Activated naive CD4-positive, alpha-beta T cell treated with anti-CD3 and anti-CD28 coated beads, Interleukin-2, amount 50 U/mL, for 72 hours (primary cell): ENCODE measurements around the gene LECT2. TPM values are rescaled to one million over a fixed set of nuclear protein-coding genes. Genes with fewer than 3 reads are reported as not detected.

Source experiments
- ATAC-seq, 2 donors: fragments of 150-1000 bp; cut with Tn5 transposase; 2 replicates each; pipeline ENCODE4 v1.10.0; 2021; ENCODE audit warnings: mild to moderate bottlenecking in 2 of 2, moderate library complexity in 2 of 2
- DNase-seq, 2 donors: peaks; one replicate each; pipeline ENCODE4 v3.0.0; 2021 to 2022; ENCODE audit warnings: low spot score in 2 of 2
- H3K27ac Mint-ChIP-seq, 2 donors: one replicate each; pipeline ENCODE4 v1.8.0; 2022; ENCODE audit warnings: mild to moderate bottlenecking in 2 of 2, mixed read lengths in 2 of 2
- H3K36me3 Mint-ChIP-seq, 2 donors: one replicate each; pipeline ENCODE4 v1.8.0; 2022; ENCODE audit warnings: mixed read lengths in 2 of 2
- H3K9me3 Mint-ChIP-seq, 2 donors: one replicate each; pipeline ENCODE4 v1.8.0; 2022; ENCODE audit warnings: mixed read lengths in 2 of 2
- total RNA-seq, 2 donors: library from RNA; stranded (reverse); gene quantifications; one replicate each; pipeline ENCODE4 v1.2.3, GENCODE V29; 2022

LECT2 gene
- total RNA-seq, 2 donors from 2014 or later = not detected

DNA sequence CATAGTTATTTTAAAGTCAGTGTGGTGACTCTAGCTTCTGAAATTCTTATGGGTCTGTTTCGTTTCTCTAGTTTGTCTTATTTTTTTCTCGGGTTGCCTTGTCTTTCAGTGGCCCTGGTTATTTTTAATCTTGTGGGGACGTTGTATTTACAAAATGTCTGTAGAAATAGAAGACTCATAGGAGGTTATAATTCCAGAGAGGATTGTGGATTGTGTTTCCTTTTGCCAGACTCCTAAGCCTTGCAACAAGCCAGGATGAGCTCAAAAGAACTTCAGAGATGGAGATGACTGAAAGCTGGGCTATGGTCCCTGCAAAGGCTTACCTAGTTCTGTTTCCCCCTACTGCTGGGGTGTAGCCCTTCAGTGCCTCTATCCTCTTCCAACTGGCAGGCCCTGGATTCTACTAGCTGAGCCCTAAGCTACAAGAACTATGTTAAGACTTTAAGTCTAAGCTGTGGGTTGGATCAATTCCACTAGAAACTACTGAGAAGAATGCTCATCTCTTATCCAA, 32.2 kb upstream of the LECT2 start:
- no peaks in the 10 kb centered on the region for H3K9me3 Mint-ChIP-seq
- ATAC-seq (no peak), DNase-seq (no peak)
- H3K27ac Mint-ChIP-seq = no peak overlapping the region
- no peaks in the 10 kb centered on the region for H3K36me3 Mint-ChIP-seq

DNA sequence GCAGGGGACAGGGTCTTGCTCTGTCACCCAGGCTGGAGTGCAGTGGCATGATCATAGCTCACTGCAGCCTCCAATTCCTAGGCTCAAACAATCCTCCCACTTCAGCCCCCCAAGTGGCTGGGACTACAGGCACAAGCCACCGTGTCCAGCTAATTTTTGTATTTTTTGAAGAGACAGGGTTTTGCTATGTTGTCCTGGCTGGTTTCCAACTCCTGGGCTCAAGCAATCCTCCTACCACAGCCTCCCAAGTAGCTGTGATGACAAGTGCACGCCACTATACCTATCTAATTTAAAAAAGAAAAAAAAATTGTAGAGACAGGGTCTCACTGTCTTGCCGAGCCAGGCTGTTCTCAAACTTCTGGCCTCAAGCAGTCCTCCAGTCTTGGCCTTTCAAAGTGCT, 31.6 kb upstream of the LECT2 start:
- no peaks in the 10 kb centered on the region for H3K9me3 Mint-ChIP-seq
- DNase-seq = no peak
- no peak overlapping the region for H3K27ac Mint-ChIP-seq
- no peaks in the 10 kb centered on the region for H3K36me3 Mint-ChIP-seq
- no peak for ATAC-seq

DNA sequence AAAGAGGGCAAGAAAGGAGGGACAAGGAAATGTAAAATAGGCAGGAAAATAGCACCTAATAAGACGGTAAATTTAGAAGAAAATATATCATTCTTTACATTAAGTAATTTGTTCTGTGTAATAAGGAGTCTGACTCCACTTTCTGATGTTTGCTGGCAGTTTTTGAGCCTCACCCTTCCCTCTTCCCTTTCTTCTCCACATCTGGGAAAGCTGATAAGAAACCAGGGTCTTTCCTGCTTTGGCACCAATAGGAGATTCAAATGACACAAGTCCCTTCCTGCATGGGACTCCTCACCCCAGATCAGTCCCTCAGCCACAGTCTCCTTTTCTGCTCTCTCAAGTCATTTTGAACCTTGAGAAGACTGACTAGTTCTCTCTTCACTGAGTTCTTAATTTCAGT, 31.2 kb upstream of the LECT2 start:
- Mint-ChIP-seq H3K9me3 (no peaks in the 10 kb centered on the region), H3K36me3 (no peaks in the 10 kb centered on the region), H3K27ac (no peak overlapping the region)
- DNase-seq (no peak), ATAC-seq (no peak)

DNA sequence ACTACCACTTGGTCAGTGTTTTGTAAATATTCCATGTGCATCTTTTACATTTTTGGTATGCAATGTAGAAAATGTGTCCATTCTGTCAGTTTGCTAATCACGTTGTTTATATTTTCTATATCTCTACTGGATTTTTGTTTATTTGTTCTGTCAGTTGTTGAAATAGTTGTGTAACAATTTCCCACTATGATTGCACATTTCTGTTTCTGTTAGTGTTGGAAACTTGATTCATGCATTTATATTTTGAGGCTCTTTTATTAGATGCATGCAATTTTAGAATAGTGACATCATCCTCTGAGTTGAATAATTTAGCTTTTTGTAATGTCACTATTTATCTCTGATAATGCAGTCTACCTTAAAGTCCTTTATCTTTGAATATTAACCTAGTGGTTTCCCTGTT, 25.8 kb upstream of the LECT2 start:
- DNase-seq (no peak), ATAC-seq (no peak)
- Mint-ChIP-seq H3K9me3 (peaks cover 0 to 3% of the 10 kb centered on the region in 2 donors), H3K36me3 (no peaks in the 10 kb centered on the region), H3K27ac (no peak overlapping the region)

DNA sequence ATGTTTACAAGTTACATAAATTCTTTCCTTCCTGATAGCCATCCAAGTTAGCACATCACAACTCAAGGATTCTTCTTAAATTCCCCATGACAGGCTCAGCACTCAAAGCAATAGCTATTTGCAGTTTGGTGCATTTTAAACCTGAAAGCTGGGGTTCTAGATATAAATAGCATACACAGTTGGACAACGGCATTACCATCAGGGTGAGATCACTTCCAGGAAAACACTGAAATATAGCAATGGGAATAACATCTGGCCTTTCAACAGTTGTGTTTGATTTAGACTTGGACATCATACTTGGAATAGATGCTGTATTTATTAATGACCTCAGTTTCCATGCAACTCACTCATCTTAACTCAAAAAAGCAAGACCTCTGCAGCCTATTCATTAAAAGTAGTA, 24.7 kb upstream of the LECT2 start:
- H3K36me3 Mint-ChIP-seq = no peaks in the 10 kb centered on the region
- H3K27ac Mint-ChIP-seq = no peak overlapping the region
- no peak for DNase-seq
- ATAC-seq = no peak
- peaks cover 0 to 3% of the 10 kb centered on the region in 2 donors for H3K9me3 Mint-ChIP-seq

DNA sequence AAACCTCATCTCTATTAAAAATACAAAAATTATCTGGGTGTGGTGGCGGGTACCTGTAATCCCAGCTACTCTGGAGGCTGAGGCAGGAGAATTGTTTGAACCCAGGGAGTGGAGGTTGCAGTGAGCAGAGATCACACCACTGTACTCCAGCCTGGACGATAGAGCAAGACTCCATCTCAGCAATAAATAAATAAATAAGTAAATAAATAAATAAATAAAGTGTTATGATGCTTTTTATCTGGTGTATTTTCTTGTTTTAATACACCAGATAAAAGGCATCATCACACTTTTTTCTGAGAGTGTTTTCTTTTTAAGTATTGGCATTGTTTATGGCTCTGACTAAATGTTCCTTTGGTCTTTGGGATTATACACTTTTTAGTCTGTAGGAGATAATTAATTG, 24.2 kb upstream of the LECT2 start:
- ATAC-seq (no peak), DNase-seq (no peak)
- Mint-ChIP-seq H3K9me3 (peaks cover 0 to 3% of the 10 kb centered on the region in 2 donors), H3K36me3 (no peaks in the 10 kb centered on the region), H3K27ac (no peak overlapping the region)

DNA sequence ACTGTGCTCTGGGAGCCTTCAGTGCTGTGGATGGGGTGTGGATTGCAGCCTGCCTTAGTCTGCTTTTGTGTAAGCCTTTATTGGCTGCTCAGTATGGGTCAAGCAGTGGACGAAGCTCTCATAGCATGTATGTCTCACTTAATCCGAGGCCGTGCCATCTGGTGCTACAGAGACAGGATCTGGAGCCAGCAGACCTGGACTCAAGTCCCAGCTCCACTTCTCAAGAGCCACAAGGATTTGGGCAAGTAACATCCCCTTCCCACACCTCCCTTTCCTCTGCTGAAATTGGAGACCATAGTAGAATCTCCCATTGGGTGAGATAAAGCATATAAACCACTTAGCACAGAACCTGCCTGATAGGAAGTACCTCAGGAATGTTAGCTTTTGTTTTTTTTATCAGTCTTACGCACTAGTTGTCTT, 23.4 kb upstream of the LECT2 start:
- DNase-seq (no peak), ATAC-seq (no peak)
- peaks cover 0 to 3% of the 10 kb centered on the region in 2 donors for H3K9me3 Mint-ChIP-seq
- H3K27ac Mint-ChIP-seq = no peak overlapping the region
- H3K36me3 Mint-ChIP-seq = no peaks in the 10 kb centered on the region

DNA sequence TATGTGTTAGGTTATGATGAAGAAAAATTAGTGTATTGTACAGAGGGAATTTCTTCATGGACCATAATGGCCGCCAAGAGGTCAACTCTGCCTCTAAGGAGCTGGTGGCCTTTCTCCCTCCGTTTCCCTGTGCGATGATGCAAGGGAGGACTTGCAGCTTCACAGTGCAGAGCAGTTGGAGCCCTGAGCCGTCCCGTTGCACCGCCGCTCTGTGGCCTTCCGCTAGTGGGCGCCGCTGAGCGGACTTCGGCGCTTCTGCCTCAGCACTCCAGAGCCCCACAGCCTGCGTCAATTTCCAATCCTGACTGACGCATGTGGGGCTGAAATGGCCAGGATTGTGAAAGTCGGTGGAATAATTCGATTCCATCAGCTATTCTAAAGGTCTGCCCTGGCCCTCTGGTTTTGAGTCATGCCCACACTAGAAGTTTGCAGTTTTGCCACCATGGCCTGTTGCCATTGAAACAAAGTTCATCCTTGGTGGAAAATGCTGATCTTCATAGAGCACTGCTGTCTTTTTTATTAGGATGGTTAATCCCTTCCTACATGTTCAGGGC, 22.7 kb upstream of the LECT2 start:
- DNase-seq = peak; percentile 59 to 69
- peak; percentile 74 to 80 for ATAC-seq

DNA sequence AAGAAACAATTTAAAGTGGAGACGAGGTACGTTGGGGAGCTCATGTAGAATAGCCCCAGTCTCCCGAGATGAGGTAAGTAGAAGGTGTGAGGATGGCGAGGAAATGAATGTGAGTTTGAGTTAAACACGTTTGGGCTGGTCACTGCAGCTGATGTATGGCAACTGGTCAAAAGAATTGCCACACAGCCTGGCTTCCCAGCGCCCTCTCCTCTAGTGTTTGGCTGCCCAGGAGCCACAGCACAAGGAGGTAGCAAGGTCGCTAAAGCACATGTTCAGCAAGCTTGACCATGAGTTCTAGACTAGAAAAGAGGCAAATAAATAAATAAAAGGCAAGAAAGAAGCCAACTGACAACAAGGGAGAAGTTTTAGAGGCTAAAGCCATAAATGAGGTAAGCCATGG, 21.4 kb upstream of the LECT2 start:
- peaks cover 1 to 8% of the 10 kb centered on the region in 2 donors for H3K9me3 Mint-ChIP-seq
- ATAC-seq = no peak

More for the DNA sequence above, 22.7 kb upstream of the LECT2 start:
- Mint-ChIP-seq H3K36me3 (no peaks in the 10 kb centered on the region), H3K9me3 (peaks cover 0 to 3% of the 10 kb centered on the region in 2 donors), H3K27ac (no peak overlapping the region)

DNA sequence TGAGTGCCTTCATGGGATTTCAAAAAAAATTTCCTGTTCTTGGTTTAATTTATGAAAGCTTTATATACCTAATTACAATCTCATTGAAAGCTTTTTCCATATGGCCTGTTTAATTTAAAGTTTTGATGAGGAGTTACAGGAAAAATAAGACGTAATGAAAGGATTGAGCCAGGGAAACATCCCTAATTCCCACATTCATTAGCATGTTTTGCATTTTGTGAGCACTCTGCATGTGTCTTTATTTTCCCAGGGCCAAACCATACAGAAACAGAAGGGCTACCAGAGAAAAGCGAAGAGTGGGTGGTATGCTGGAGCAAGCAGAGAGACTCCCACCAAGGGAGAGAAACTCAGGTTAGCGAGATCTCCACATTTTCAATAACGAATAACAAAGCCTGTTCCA, 20.3 kb upstream of the LECT2 start:
- H3K36me3 Mint-ChIP-seq = peaks cover 0 to 15% of the 10 kb centered on the region in 2 donors
- ATAC-seq (no peak), DNase-seq (no peak)
- H3K27ac Mint-ChIP-seq = no peak overlapping the region
- H3K9me3 Mint-ChIP-seq = peaks cover 5 to 12% of the 10 kb centered on the region in 2 donors

More for the DNA sequence above, 21.4 kb upstream of the LECT2 start:
- no peak for DNase-seq
- Mint-ChIP-seq H3K36me3 (peaks cover 0 to 7% of the 10 kb centered on the region in 2 donors), H3K27ac (no peak overlapping the region)

DNA sequence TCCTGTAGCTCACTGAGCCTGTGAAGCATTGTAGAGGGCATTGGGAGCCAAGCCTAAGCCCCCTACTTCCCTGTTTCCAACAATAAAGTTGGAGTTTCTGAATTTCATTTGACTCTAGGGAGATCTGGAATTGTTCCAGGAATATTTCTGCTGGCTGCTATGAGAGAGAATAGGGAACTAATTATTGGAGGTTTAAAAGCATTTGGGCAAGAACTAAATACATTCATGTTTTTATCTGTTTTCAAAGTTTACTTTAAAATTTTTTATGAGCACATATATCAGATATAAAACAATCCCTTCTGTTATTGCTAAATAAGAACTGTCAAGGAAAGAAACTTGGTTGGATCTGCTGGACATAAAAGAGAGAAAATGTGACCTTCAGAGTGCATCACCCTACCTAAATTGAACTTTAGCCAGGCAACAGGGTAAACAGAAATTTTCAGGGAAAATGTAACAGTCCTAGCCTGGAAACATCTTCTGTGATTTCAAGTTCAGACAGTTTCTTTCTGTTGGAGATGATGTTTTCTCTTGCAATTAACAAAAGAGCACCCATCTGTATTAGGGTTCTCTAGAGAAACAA, 19.3 kb upstream of the LECT2 start:
- H3K36me3 Mint-ChIP-seq = peaks cover 0 to 15% of the 10 kb centered on the region in 2 donors

DNA sequence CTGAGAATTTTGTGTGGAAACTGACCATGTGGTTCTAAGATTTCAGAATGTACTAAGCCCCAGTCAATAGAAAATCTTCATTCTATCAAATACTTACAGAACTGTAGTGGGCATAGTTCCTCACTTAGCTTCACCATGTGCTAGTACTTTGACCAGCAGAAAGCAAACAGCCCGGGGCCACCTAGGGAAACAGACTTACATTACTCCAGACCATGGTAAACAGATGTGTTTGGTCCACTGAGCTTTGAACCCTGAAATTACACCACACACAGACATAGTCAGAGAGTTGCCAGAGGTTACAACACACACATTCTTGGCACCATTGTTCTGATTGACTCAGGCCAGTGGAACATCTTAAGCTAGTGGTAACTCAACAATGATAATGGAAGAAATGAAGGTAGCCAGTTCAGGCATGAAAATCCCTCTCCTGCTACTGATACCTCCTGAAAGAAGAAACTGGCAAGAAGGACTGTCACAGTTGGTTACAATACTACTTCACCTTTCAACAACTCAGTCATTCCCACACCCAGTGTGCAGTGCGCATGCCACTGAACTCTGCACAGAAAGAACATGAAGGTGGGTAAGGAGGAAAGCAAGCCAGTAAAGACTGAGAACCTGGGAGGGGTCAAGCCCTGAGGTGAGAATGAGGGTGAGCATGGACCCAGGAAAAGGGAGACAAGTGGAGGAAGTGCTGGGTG, 18.7 kb upstream of the LECT2 start:
- Mint-ChIP-seq H3K36me3 (peaks cover 0 to 15% of the 10 kb centered on the region in 2 donors), H3K9me3 (peaks cover 5 to 15% of the 10 kb centered on the region in 2 donors), H3K27ac (peak overlapping the region in 1 of 2 donors; percentile 24)
- DNase-seq (no peak), ATAC-seq (no peak)

More for the DNA sequence above, 19.3 kb upstream of the LECT2 start:
- H3K9me3 Mint-ChIP-seq = peaks cover 5 to 12% of the 10 kb centered on the region in 2 donors
- no peak for DNase-seq
- no peak for ATAC-seq
- no peak overlapping the region for H3K27ac Mint-ChIP-seq

DNA sequence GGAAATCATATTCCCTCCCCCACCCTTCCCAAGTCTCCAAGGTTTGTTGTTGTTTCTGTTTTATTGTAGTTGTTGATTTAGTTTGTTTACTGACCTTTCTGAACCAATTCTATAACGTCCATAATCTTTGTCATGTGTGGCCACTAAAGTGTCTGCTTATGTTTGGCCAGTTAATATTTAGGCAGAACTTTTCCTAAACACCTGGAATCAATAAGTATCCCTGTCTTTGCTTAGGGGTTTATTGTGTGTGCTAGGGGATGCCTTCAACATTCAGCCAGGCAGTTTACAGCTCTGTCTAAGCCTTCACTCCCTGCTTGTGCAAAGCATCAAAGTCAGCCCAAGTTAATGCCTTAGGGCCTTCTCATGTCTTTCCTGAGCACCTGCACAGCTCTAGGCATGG, 16.9 kb upstream of the LECT2 start:
- Mint-ChIP-seq H3K36me3 (peaks cover 0 to 15% of the 10 kb centered on the region in 2 donors), H3K27ac (no peak overlapping the region), H3K9me3 (peaks cover 5 to 17% of the 10 kb centered on the region in 2 donors)
- DNase-seq = no peak
- ATAC-seq = no peak

DNA sequence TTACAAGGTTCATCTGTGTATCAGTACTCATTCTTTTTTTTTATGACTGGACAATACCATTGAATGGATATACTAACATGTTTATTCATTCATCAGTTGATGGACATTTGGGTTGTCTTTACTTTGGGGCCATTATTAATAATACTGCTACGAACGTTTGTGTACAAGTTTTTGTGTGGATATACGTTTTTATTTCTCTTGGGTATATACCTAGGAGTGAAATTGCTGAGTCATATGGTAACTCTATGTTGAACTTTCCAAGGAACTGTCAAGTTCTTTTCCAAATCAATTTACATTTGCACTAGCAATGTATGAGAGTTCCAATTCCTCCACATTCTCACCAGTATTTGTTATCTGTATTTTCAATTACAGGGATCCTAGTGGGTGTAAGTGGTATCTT, 12.0 kb upstream of the LECT2 start:
- DNase-seq = no peak
- peaks cover 5 to 14% of the 10 kb centered on the region in 2 donors for H3K9me3 Mint-ChIP-seq

DNA sequence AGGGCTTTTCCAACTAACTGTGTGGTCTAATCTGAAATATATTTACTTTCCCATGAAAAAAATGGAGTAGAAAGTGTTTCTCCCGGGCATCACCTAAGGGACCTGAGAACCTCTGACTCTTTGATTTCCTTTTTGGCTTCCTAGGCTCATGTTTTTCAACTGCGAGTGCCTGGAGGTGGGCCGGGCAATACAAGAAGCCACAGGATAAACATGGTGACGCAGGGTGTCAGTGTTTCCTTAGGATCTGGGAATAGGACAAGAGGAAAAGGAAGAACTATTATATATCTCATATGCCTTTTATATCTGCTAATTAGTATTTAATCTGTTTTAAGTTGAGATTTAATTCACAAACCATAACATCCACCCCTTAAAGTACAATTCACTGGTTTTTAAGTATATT, 11.4 kb upstream of the LECT2 start:
- no peak overlapping the region for H3K27ac Mint-ChIP-seq
- no peak for DNase-seq
- peaks cover 4 to 8% of the 10 kb centered on the region in 2 donors for H3K9me3 Mint-ChIP-seq
- no peak for ATAC-seq
- peaks cover 0 to 8% of the 10 kb centered on the region in 2 donors for H3K36me3 Mint-ChIP-seq

More for the DNA sequence above, 12.0 kb upstream of the LECT2 start:
- peaks cover 0 to 14% of the 10 kb centered on the region in 2 donors for H3K36me3 Mint-ChIP-seq
- H3K27ac Mint-ChIP-seq = no peak overlapping the region
- ATAC-seq = no peak

DNA sequence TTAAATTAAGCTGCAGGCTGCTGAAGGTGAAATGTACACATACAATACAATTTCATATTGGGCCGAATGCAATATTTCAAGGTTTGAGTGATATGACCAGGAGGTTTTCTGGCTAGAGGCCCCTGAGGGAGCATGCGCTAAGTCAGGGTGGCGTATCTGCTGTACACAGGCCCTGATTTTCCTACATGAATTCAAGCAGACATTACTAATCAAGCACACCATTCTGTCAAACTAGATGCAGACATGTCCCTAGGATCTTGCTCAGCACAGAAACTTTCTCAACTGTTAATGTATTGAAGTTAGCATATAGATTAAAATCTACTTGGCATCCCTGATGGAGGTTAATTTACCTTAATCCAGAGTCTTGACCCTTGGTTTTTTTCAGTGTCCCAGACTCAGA, 10.7 kb upstream of the LECT2 start:
- Mint-ChIP-seq H3K36me3 (peaks cover 0 to 1% of the 10 kb centered on the region in 2 donors), H3K27ac (no peak overlapping the region), H3K9me3 (peaks cover 0 to 4% of the 10 kb centered on the region in 2 donors)
- ATAC-seq = no peak
- no peak for DNase-seq

DNA sequence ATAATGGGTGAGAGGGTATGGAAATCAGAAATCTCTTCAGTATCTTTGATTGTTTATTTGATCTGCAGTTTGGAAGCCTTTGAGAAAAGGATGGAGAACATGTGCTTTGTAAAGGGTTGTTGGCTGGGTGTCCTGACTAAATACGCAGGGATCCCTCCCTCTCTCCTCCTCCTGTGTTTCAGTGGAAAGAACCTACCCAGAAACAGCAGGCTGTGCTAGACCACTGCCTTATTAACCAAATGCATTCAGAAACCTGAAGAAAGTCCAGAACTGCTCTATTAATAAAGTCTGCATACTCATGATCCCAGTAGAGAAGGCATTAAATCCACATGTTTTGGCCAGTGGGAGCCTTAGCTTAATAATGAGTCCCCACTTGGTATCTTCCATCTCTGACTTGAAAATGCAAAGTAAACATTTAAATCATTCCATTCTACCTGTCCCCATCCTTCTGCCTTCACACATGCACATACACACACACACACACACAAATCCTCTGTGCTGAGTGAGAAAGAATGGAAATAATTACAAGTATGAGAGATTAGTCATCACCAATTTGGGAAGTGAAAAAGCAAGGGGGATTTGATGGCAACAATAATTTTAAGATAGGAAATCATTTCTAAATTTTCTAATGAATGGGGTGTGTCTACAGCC, 10.0 kb upstream of the LECT2 start:
- no peak for ATAC-seq
- H3K27ac Mint-ChIP-seq = no peak overlapping the region
- H3K9me3 Mint-ChIP-seq = peaks cover 0 to 4% of the 10 kb centered on the region in 2 donors
- DNase-seq = no peak
- H3K36me3 Mint-ChIP-seq = no peaks in the 10 kb centered on the region
